Esophagus muscularis mucosa (tissue), 4 donors: ENCODE measurements around the gene UMODL1. TPM values are rescaled to one million over a fixed set of nuclear protein-coding genes. Genes with fewer than 3 reads are reported as not detected.

Experiments used
- DNase-seq: peaks from one replicate; pipeline ENCODE4 v3.0.0-alpha.2; 2017; ENCODE audit errors: extremely low spot score
- H3K27ac ChIP-seq, 4 donors: fragments of 200-600 bp; sonication (generic); replicated peaks in 1 of 4; 1 replicate in 3 of 4; 2 replicates in 1 of 4; pipeline ENCODE4 v1.5.1; 2016 to 2019; ENCODE audit warnings: mild to moderate bottlenecking in 1 of 4
- H3K27me3 ChIP-seq, 4 donors: fragments of 200-600 bp; sonication (generic); one replicate each; pipeline versions ENCODE4 v1.5.1 to v1.6.0; 2016 to 2019
- H3K36me3 ChIP-seq, 4 donors: fragments of 200-600 bp; sonication (generic); one replicate each; pipeline ENCODE4 v1.5.1; 2016 to 2019
- H3K4me1 ChIP-seq, 4 donors: fragments of 200-600 bp; sonication (generic); one replicate each; pipeline ENCODE4 v1.5.1; 2016 to 2019
- H3K4me3 ChIP-seq, 4 donors: fragments of 200-600 bp; sonication (generic); 1 replicate in 2 of 4; 2 replicates in 2 of 4; pipeline ENCODE4 v1.5.1; 2016 to 2019; ENCODE audit warnings: mild to moderate bottlenecking in 4 of 4, moderate library complexity in 1 of 4
- H3K9me3 ChIP-seq, 4 donors: fragments of 200-600 bp; sonication (generic); 1 replicate in 3 of 4; 2 replicates in 1 of 4; pipeline ENCODE4 v1.5.1; 2016 to 2019
- CTCF ChIP-seq, 3 experiments: fragments of 200-600 bp in 2 of 3; fragments of 450-650 bp in 1 of 3; sonication (generic) in 2 of 3; IDR thresholded peaks; one replicate each; pipeline ENCODE4 v1.5.1; 2017 to 2019; ENCODE audit warnings: antibody characterized with exemption in 3 of 3, mild to moderate bottlenecking in 2 of 3, moderate library complexity in 1 of 3
- EP300 ChIP-seq: sonication (generic); formaldehyde crosslinking; IDR thresholded peaks from one replicate; pipeline ENCODE4 v1.6.1; 2017; ENCODE audit warnings: antibody characterized with exemption
- POLR2A ChIP-seq: fragments of 450-650 bp; IDR thresholded peaks from one replicate; pipeline ENCODE4 v1.6.1; 2017; ENCODE audit warnings: antibody characterized with exemption, moderate library complexity, mild to moderate bottlenecking, low read depth
- POLR2AphosphoS5 ChIP-seq, 2 donors: sonication (generic); formaldehyde crosslinking; IDR thresholded peaks; one replicate each; pipeline ENCODE4 v1.6.1; 2017; ENCODE audit warnings: antibody characterized with exemption in 2 of 2
- WGBS: methylation state at CpG from one replicate; pipeline ENCODE4 v1.1.5; 2018; 5-methylcytosine and 5-hydroxymethylcytosine counted together
- intact Hi-C: fragments of 100-400 bp; cut with DNase I; formaldehyde crosslinking; loops from one replicate; pipeline ENCODE4 v1.15.1; 2023
- total RNA-seq, 4 donors: library from RNA; depleted of rRNA; stranded (reverse); fragments of >200 nt; gene quantifications; one replicate each; pipeline versions ENCODE4 v1.1.0 to v1.2.1, GENCODE V29; 2016

Gene UMODL1
- total RNA-seq, 4 donors from 2014 or later = 0.13 TPM; not detected in 3

- no peak overlapping the region for H3K27ac ChIP-seq
- H3K4me1 ChIP-seq = no peaks in the 10 kb centered on the region
- no peaks in the 10 kb centered on the region for H3K9me3 ChIP-seq
- no peaks in the 10 kb centered on the region for H3K36me3 ChIP-seq
- no peak overlapping the region for H3K4me3 ChIP-seq
- TF ChIP-seq POLR2A (no peak), EP300 (no peak), CTCF (IDR thresholded peaks at IDR 0.05) (no peak), POLR2AphosphoS5 (IDR thresholded peaks at IDR 0.05) (no peak)
- H3K27me3 ChIP-seq = peaks cover 0 to 9% (median 0%) of the 10 kb centered on the region in 4 donors
- intact Hi-C loops = no loop called here
- no peak for DNase-seq
- WGBS = 81% methylated on average over 8 of the region's 14 CpGs
Measured at GRCh38 chr21:42135386-42136052, 64.4 kb downstream of the UMODL1 start.

DNA sequence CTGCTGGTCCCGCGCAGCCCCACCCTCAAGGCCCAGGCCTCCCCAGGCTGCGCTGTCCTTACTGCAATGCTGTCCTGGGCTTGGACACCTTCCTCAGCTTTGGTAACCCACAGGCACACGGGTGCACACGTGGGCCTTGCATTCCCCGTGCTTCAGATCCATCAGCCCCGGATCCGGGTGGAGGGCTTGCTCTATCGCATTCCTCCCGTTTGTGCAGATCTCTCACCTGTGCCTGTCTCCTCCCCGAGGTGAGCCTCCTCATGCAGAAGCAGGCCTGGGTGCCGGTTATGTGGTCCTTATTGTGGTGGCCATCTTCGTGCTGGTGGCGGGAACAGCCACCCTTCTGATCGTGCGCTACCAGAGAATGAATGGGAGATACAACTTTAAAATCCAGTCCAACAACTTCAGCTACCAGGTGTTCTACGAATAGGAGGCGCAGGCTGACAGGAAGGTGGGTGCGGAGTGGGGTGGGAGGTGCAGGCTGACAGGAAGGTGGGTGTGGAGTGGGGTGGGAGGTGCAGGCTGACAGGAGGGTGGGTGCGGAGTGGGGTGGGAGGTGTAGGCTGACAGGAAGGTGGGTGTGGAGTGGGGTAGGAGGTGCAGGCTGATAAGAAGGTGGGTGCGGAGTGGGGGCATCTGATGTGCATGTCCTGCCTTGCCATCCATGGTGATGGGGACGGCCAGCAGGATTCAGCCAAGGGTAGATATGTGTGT, 66.2 kb downstream of the UMODL1 start:
- DNase-seq = no peak
- intact Hi-C loops = no loop called here
- no peak overlapping the region for H3K27ac ChIP-seq
- no peaks in the 10 kb centered on the region for H3K36me3 ChIP-seq
- H3K4me3 ChIP-seq = no peak overlapping the region
- peaks cover 0 to 21% (median 0%) of the 10 kb centered on the region in 4 donors for H3K27me3 ChIP-seq
- no peak for TF ChIP-seq CTCF (IDR thresholded peaks at IDR 0.05)
- no peak for TF ChIP-seq POLR2AphosphoS5 (IDR thresholded peaks at IDR 0.05)
- TF ChIP-seq EP300 = no peak
- TF ChIP-seq POLR2A = no peak
- 92% methylated on average over 21 of the region's 22 CpGs for WGBS
- no peaks in the 10 kb centered on the region for H3K9me3 ChIP-seq
- H3K4me1 ChIP-seq = no peaks in the 10 kb centered on the region

DNA sequence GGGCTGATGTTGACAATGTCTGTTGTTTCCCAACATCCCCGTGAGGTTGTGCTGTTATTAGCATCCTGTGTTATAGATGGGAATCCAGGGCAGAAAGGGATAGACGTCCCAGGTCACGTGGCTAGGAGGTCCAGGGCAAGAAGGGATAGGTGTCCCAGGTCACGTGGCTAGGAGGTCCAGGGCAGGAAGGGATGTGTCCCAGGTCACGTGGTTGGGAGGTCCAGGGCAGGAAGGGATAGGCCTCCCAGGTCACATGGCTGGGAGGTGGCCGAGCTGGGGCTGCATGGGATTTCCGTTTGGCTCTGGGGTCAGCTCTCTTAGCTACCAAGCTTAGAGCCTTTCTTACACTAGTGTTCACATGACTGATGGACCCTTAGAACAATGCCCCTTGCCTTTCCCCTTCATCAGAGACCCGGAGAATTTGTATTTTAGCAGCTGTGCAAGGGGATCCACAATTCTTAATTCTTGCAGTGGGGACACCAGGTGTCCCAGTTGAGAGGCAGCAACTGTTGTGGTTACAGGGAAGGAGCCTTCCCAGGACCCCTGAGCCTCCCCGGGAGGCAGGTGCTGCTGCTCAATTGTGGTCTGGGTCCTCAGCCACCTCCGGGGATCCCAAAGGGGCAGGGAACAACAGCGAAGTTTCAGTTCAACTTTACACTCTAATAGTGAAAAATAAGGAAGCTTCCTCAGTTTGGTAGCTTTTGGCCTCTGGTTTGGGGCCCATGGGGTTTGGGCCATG, 69.2 kb downstream of the UMODL1 start:
- WGBS = 83% methylated on average over 11 of the region's 11 CpGs
- intact Hi-C loops = loop anchor here (10.0 kb wide), 1 partner anchor 304 kb away; no protein-coding TSS in a partner anchor
- Histone ChIP-seq H3K4me1 (no peaks in the 10 kb centered on the region), H3K9me3 (no peaks in the 10 kb centered on the region), H3K27ac (no peak overlapping the region), H3K27me3 (peaks cover 0 to 19% (median 0%) of the 10 kb centered on the region in 4 donors), H3K4me3 (no peak overlapping the region), H3K36me3 (no peaks in the 10 kb centered on the region)
- TF ChIP-seq EP300 (no peak), CTCF (IDR thresholded peaks at IDR 0.05) (no peak), POLR2AphosphoS5 (IDR thresholded peaks at IDR 0.05) (no peak), POLR2A (no peak)
- no peak for DNase-seq

DNA sequence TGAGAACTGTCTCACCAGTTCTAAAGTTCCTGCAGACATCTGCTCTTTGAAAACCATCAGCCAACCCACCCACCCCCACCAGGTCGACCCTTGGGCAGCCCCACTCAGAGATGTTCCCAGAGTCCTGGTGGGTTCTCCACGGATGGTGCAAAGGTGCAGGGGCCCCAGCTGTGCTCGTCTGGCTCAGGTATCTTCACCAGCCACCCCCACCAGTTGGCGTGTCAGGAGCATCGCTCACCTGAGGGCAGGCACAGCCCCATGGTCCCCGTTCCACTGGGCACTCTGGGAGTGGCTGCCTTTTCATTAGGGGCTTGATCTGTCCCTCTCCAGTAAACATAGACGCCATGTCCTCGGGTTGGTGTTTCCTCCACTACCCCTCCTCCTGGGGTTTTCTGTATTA, 70.5 kb downstream of the UMODL1 start:
- Histone ChIP-seq H3K27me3 (peaks cover 0 to 12% (median 0%) of the 10 kb centered on the region in 4 donors), H3K9me3 (no peaks in the 10 kb centered on the region), H3K4me3 (no peak overlapping the region), H3K27ac (no peak overlapping the region), H3K4me1 (peaks cover 0 to 6% (median 4%) of the 10 kb centered on the region in 4 donors), H3K36me3 (no peaks in the 10 kb centered on the region)
- no peak for TF ChIP-seq CTCF (IDR thresholded peaks at IDR 0.05)
- no peak for TF ChIP-seq POLR2AphosphoS5 (IDR thresholded peaks at IDR 0.05)
- no peak for DNase-seq
- 73% methylated on average over 8 of the region's 8 CpGs for WGBS
- intact Hi-C loops = loop anchor here (10.0 kb wide), 1 partner anchor 303 kb away; no protein-coding TSS in a partner anchor
